Measurements from ENCODE around the gene ALX4.

The ALX4 gene

GRCh38 chr11:44315947-44316658 lies 6.2 kb upstream of the ALX4 start:
- H3K27ac ChIP-seq (ENCODE audit: extremely low read depth, low read depth, low read length): no peak overlapping the region
- POLR2A ChIA-PET: no interaction called here

GRCh38 chr11:44314733-44315132 lies 4.8 kb upstream of the ALX4 start:
- ChIA-PET CTCF (interaction anchor here (0.6 kb wide), 1 partner anchor 69 kb away, joined by 3 read pairs; no protein-coding TSS in a partner anchor), POLR2A (no interaction called here)
- H3K27ac ChIP-seq (ENCODE audit: extremely low read depth, low read depth, low read length): no peak overlapping the region
- no peaks in the 10 kb centered on the region for H3K9me3 ChIP-seq (ENCODE audit: control insufficient read depth, insufficient read depth, low read depth, low read length)
- TF ChIP-seq ZNF843 (tag by site-specific recombination; IDR thresholded peaks at IDR 0.05) (no peak), ZBTB8A (tag by site-specific recombination; IDR thresholded peaks at IDR 0.05) (no peak), ZNF366 (tag by site-specific recombination; conservative IDR thresholded peaks at IDR 0.05) (peak; percentile 91)
- H3K4me1 ChIP-seq (ENCODE audit: control insufficient read depth, insufficient read depth, low read length): peaks cover 3% of the 10 kb centered on the region; the same call in 1 of the 2 replicates
- H3K36me3 ChIP-seq (ENCODE audit: control insufficient read depth in 2 of 2, insufficient read depth in 1 of 2, low read length in 2 of 2): no peaks in the 10 kb centered on the region
- no peak overlapping the region for H3K4me3 ChIP-seq (ENCODE audit: low read depth, low read length)

More at GRCh38 chr11:44315947-44316658, 6.2 kb upstream of the ALX4 start:
- Histone ChIP-seq H3K4me3 (ENCODE audit: low read depth, low read length) (peak overlapping the region; percentile 19), H3K36me3 (ENCODE audit: control insufficient read depth in 2 of 2, insufficient read depth in 1 of 2, low read length in 2 of 2) (no peaks in the 10 kb centered on the region), H3K4me1 (ENCODE audit: control insufficient read depth, insufficient read depth, low read length) (no peaks in the 10 kb centered on the region), H3K9me3 (ENCODE audit: control insufficient read depth, insufficient read depth, low read depth, low read length) (no peaks in the 10 kb centered on the region)
- TF ChIP-seq ZNF16 (tag by site-specific recombination; IDR thresholded peaks at IDR 0.05; ENCODE audit: low read depth) (no peak), ZNF416 (tag by site-specific recombination; IDR thresholded peaks at IDR 0.05) (no peak), ZSCAN30 (tag by site-specific recombination; IDR thresholded peaks at IDR 0.05) (no peak), KLF9 (tag by site-specific recombination; IDR thresholded peaks at IDR 0.05; ENCODE audit: low read depth) (no peak), ZNF335 (tag by site-specific recombination; conservative IDR thresholded peaks at IDR 0.05) (no peak), BCL11A (tag by site-specific recombination; IDR thresholded peaks at IDR 0.05; ENCODE audit: low read depth) (no peak), ZIC2 (tag by site-specific recombination; IDR thresholded peaks at IDR 0.05) (no peak), ZSCAN23 (tag by site-specific recombination; IDR thresholded peaks at IDR 0.05) (no peak)
- TF ChIP-seq, protein P1, sequence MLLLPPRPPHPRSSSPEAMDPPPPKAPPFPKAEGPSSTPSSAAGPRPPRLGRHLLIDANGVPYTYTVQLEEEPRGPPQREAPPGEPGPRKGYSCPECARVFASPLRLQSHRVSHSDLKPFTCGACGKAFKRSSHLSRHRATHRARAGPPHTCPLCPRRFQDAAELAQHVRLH (tag by site-specific recombination; IDR thresholded peaks at IDR 0.05): no peak
- TF ChIP-seq, protein P2, sequence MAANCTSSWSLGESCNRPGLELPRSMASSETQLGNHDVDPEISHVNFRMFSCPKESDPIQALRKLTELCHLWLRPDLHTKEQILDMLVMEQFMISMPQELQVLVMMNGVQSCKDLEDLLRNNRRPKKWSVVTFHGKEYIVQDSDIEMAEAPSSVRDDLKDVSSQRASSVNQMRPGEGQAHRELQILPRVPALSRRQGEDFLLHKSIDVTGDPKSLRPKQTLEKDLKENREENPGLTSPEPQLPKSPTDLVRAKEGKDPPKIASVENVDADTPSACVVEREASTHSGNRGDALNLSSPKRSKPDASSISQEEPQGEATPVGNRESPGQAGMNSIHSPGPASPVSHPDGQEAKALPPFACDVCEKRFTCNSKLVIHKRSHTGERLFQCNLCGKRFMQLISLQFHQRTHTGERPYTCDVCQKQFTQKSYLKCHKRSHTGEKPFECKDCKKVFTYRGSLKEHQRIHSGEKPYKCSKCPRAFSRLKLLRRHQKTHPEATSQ (tag by site-specific recombination; IDR thresholded peaks at IDR 0.05): no peak
- TF ChIP-seq, protein P3, sequence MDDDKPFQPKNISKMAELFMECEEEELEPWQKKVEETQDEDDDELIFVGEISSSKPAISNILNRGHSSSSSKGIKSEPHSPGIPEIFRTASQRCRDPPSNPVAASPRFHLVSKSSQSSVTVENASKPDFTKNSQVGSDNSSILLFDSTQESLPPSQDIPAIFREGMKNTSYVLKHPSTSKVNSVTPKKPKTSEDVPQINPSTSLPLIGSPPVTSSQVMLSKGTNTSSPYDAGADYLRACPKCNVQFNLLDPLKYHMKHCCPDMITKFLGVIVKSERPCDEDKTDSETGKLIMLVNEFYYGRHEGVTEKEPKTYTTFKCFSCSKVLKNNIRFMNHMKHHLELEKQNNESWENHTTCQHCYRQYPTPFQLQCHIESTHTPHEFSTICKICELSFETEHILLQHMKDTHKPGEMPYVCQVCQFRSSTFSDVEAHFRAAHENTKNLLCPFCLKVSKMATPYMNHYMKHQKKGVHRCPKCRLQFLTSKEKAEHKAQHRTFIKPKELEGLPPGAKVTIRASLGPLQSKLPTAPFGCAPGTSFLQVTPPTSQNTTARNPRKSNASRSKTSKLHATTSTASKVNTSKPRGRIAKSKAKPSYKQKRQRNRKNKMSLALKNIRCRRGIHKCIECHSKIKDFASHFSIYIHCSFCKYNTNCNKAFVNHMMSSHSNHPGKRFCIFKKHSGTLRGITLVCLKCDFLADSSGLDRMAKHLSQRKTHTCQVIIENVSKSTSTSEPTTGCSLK (tag by site-specific recombination; IDR thresholded peaks at IDR 0.05): no peak
- CTCF ChIA-PET: interaction anchor here (0.8 kb wide), 1 partner anchor 31 kb away, joined by 4 read pairs; no protein-coding TSS in a partner anchor

GRCh38 chr11:44313761-44314489 lies 4.0 kb upstream of the ALX4 start:
- no peak overlapping the region for H3K4me3 ChIP-seq (ENCODE audit: low read depth, low read length)
- peaks cover 3% of the 10 kb centered on the region; the same call in 1 of the 2 replicates for H3K4me1 ChIP-seq (ENCODE audit: control insufficient read depth, insufficient read depth, low read length)
- no peaks in the 10 kb centered on the region for H3K36me3 ChIP-seq (ENCODE audit: control insufficient read depth in 2 of 2, insufficient read depth in 1 of 2, low read length in 2 of 2)
- H3K27ac ChIP-seq (ENCODE audit: extremely low read depth, low read depth, low read length): no peak overlapping the region
- ChIA-PET CTCF (interaction anchor here (0.7 to 0.8 kb wide), 2 partner anchors 25 to 38 kb away, joined by 3 to 4 read pairs; no protein-coding TSS in a partner anchor), POLR2A (no interaction called here)
- no peaks in the 10 kb centered on the region for H3K9me3 ChIP-seq (ENCODE audit: control insufficient read depth, insufficient read depth, low read depth, low read length)
- TF ChIP-seq PATZ1 (tag by site-specific recombination; IDR thresholded peaks at IDR 0.05): no peak
- no peak for TF ChIP-seq ZNF214 (tag by site-specific recombination; IDR thresholded peaks at IDR 0.05; ENCODE audit: borderline replicate concordance)
- no peak for TF ChIP-seq ELK4 (IDR thresholded peaks at IDR 0.05; ENCODE audit: borderline replicate concordance, low read depth, low read length)
- no peak for TF ChIP-seq GFI1B (tag by site-specific recombination; IDR thresholded peaks at IDR 0.05)
- no peak for TF ChIP-seq ZNF23 (tag by site-specific recombination; IDR thresholded peaks at IDR 0.05; ENCODE audit: borderline replicate concordance)
- TF ChIP-seq ZNF157 (tag by site-specific recombination; IDR thresholded peaks at IDR 0.05): no peak
- TF ChIP-seq SCRT2 (tag by site-specific recombination; IDR thresholded peaks at IDR 0.05): no peak
- TF ChIP-seq ZNF701 (tag by site-specific recombination; IDR thresholded peaks at IDR 0.05): no peak
- TF ChIP-seq ZNF184 (tag by site-specific recombination; IDR thresholded peaks at IDR 0.05): no peak
- no peak for TF ChIP-seq ZNF335 (tag by site-specific recombination; conservative IDR thresholded peaks at IDR 0.05)
